ENCODE results near the gene CD99L2. TPM values are rescaled to one million over a fixed set of nuclear protein-coding genes. Genes with fewer than 3 reads are reported as not detected.

CD99L2 gene
- total RNA-seq, 1 experiment from 2014 or later, result 156 TPM

DNA sequence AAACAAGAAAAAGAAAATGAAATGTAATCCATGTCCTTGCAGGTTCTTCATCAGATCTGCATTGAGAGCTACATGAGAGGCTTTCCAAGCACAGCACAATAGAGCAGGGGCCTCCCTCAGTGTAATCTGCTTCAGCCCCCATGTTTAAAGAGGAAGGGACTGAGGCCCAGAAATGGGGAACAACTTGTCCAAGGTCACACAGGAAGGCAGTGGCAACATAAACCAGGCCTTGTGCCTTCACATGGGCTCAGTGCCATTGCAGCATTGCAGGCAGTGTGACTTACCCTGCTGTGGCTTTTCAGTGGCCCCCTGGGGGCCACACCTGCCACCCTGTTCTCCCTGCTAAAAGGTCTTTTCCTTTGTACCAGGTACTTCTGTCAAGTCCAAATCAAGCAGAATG is 20.9 kb upstream of the CD99L2 start:
- Histone ChIP-seq H3K9me3 (ENCODE audit: control insufficient read depth, insufficient read depth, low read depth, low read length) (no peaks in the 10 kb centered on the region), H3K27ac (ENCODE audit: low read length) (no peak overlapping the region), H3K36me3 (ENCODE audit: control insufficient read depth, insufficient read depth, low read length) (no peaks in the 10 kb centered on the region), H3K27me3 (ENCODE audit: control insufficient read depth, insufficient read depth, low read length) (no peaks in the 10 kb centered on the region), H3K4me3 (ENCODE audit: low read depth in 2 of 2, low read length in 2 of 2) (no peak overlapping the region), H3K4me1 (ENCODE audit: control insufficient read depth, insufficient read depth, low read length) (no peaks in the 10 kb centered on the region)
- BruUV-seq (replicated peaks), result no TSS peak
- ATAC-seq (no peak), DNase-seq (ENCODE audit: low read depth, low spot score) (no peak)
- in situ Hi-C loops (cut with HindIII; ENCODE audit: low pct_unique_long_range_greater_than_20kb, low sequenced_read_pairs) (no loop called here), intact Hi-C loops (cut with micrococcal nuclease; ENCODE audit: unreplicated experiment) (no loop called here)
- ChIA-PET POLR2A (interaction anchor here (0.6 kb wide), 1 partner anchor 781 kb away, joined by 3 read pairs; no protein-coding TSS in a partner anchor), CTCF (no interaction called here)
- TF ChIP-seq, protein P1, sequence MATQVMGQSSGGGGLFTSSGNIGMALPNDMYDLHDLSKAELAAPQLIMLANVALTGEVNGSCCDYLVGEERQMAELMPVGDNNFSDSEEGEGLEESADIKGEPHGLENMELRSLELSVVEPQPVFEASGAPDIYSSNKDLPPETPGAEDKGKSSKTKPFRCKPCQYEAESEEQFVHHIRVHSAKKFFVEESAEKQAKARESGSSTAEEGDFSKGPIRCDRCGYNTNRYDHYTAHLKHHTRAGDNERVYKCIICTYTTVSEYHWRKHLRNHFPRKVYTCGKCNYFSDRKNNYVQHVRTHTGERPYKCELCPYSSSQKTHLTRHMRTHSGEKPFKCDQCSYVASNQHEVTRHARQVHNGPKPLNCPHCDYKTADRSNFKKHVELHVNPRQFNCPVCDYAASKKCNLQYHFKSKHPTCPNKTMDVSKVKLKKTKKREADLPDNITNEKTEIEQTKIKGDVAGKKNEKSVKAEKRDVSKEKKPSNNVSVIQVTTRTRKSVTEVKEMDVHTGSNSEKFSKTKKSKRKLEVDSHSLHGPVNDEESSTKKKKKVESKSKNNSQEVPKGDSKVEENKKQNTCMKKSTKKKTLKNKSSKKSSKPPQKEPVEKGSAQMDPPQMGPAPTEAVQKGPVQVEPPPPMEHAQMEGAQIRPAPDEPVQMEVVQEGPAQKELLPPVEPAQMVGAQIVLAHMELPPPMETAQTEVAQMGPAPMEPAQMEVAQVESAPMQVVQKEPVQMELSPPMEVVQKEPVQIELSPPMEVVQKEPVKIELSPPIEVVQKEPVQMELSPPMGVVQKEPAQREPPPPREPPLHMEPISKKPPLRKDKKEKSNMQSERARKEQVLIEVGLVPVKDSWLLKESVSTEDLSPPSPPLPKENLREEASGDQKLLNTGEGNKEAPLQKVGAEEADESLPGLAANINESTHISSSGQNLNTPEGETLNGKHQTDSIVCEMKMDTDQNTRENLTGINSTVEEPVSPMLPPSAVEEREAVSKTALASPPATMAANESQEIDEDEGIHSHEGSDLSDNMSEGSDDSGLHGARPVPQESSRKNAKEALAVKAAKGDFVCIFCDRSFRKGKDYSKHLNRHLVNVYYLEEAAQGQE (IDR thresholded peaks at IDR 0.05; ENCODE audit: insufficient read depth in 1 of 2, low read depth in 2 of 2, low read length in 1 of 2), result no peak
- no peak for TF ChIP-seq SIN3A (IDR thresholded peaks at IDR 0.05; ENCODE audit: borderline replicate concordance, insufficient read depth, low read depth, low read length)
- TF ChIP-seq, protein P2, sequence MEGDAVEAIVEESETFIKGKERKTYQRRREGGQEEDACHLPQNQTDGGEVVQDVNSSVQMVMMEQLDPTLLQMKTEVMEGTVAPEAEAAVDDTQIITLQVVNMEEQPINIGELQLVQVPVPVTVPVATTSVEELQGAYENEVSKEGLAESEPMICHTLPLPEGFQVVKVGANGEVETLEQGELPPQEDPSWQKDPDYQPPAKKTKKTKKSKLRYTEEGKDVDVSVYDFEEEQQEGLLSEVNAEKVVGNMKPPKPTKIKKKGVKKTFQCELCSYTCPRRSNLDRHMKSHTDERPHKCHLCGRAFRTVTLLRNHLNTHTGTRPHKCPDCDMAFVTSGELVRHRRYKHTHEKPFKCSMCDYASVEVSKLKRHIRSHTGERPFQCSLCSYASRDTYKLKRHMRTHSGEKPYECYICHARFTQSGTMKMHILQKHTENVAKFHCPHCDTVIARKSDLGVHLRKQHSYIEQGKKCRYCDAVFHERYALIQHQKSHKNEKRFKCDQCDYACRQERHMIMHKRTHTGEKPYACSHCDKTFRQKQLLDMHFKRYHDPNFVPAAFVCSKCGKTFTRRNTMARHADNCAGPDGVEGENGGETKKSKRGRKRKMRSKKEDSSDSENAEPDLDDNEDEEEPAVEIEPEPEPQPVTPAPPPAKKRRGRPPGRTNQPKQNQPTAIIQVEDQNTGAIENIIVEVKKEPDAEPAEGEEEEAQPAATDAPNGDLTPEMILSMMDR (IDR thresholded peaks at IDR 0.05), result no peak
- TF ChIP-seq POLR2AphosphoS5 (IDR thresholded peaks at IDR 0.05; ENCODE audit: low read depth, low read length), result no peak
- no peak for TF ChIP-seq TCF7L2 (IDR thresholded peaks at IDR 0.05; ENCODE audit: low read depth, low read length)

DNA sequence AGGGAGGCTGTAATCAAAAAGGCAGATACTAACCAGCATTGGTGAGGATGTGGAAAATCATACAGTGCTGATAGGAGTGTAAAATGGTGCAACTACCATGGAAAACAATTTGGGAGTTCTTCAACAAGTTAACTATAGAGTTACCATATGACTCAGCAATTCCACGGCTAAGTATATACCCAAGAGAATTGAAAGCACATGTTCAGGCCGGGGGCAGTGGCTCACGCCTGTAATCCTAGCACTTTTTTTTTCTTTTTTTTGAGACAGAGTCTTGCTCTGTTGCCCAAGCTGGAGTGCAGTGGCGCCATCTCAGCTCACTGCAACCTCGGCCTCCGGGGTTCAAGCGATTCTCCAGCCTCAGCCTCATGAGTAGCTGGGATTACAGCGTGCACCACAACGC is 15.0 kb upstream of the CD99L2 start:
- Histone ChIP-seq H3K9me3 (ENCODE audit: control insufficient read depth, insufficient read depth, low read depth, low read length) (no peaks in the 10 kb centered on the region), H3K27me3 (ENCODE audit: control insufficient read depth, insufficient read depth, low read length) (no peaks in the 10 kb centered on the region), H3K36me3 (ENCODE audit: control insufficient read depth, insufficient read depth, low read length) (no peaks in the 10 kb centered on the region), H3K4me3 (ENCODE audit: low read depth in 2 of 2, low read length in 2 of 2) (no peak overlapping the region), H3K4me1 (ENCODE audit: control insufficient read depth, insufficient read depth, low read length) (no peaks in the 10 kb centered on the region), H3K27ac (ENCODE audit: low read length) (no peak overlapping the region)
- DNase-seq (ENCODE audit: low read depth, low spot score), result no peak
- intact Hi-C loops (cut with micrococcal nuclease; ENCODE audit: unreplicated experiment), result no loop called here
- in situ Hi-C loops (cut with HindIII; ENCODE audit: low pct_unique_long_range_greater_than_20kb, low sequenced_read_pairs), result no loop called here
- TF ChIP-seq, protein P1 (IDR thresholded peaks at IDR 0.05; ENCODE audit: insufficient read depth in 1 of 2, low read depth in 2 of 2, low read length in 1 of 2), result no peak
- no peak for TF ChIP-seq POLR2AphosphoS5 (IDR thresholded peaks at IDR 0.05; ENCODE audit: low read depth, low read length)
- ChIA-PET CTCF (no interaction called here), POLR2A (no interaction called here)
- no TSS peak for BruUV-seq (replicated peaks)
- ATAC-seq, result no peak
